ENCODE data around the gene TRAPPC2L. TPM values are rescaled to one million over a fixed set of nuclear protein-coding genes. Genes with fewer than 3 reads are reported as not detected.

The TRAPPC2L gene
- total and polyA plus RNA-seq, 2 of the 13 experiments (the other 11 are each of a cell fraction or from before 2014, with no cell fraction given) = 96.3 to 107 TPM

GRCh38 chr16:88859381-88860091, 2.6 kb downstream of the TRAPPC2L start:
- no peaks in the 10 kb centered on the region for H3K9me3 ChIP-seq (ENCODE audit: low read length)
- intact Hi-C loops (cut with micrococcal nuclease; ENCODE audit: unreplicated experiment) (loop anchor here (5.0 kb wide), 2 partner anchors 42 to 102 kb away; no protein-coding TSS in a partner anchor), in situ Hi-C loops (cut with HindIII; ENCODE audit: extremely low pct_ligation_motif_present, low pct_unique_long_range_greater_than_20kb) (loop anchor here (5.0 kb wide), 2 partner anchors 47 to 102 kb away; partner anchors contain the start of gene APRT)
- DNase-seq (ENCODE audit: low spot score) = no peak
- H3K79me2 ChIP-seq (ENCODE audit: insufficient read depth, low read length) = peaks cover 12% of the 10 kb centered on the region
- H3K27ac ChIP-seq (ENCODE audit: extremely low read length, insufficient read depth, low read length) = no peak overlapping the region
- POLR2A ChIA-PET = no interaction called here
- H3K27me3 ChIP-seq (ENCODE audit: control insufficient read depth in 1 of 2, insufficient read depth in 2 of 2, low read length in 2 of 2) = no peaks in the 10 kb centered on the region; a peak in 1 of 5 replicates
- no peak overlapping the region for H3K4me3 ChIP-seq (replicated peaks in 1 of 3; ENCODE audit: insufficient read depth in 1 of 3, low read depth in 2 of 3, low read length in 3 of 3)
- no peak overlapping the region for H3K9ac ChIP-seq (ENCODE audit: insufficient read depth, low read depth, low read length)
- H4K20me1 ChIP-seq (ENCODE audit: insufficient read depth, low read length) = no peaks in the 10 kb centered on the region
- H3K4me1 ChIP-seq (ENCODE audit: insufficient read depth, low read length) = peaks cover 15% of the 10 kb centered on the region
- no peak for FAIRE-seq
- WGBS (ENCODE audit: low lambda C conversion rate) = 97% methylated on average over 20 of the region's 20 CpGs
- CTCF ChIA-PET (ENCODE audit: low intra/inter-chr PET ratio, low total read pairs) = no interaction called here
- peaks cover 12 to 28% of the 10 kb centered on the region in 2 experiments for H3K36me3 ChIP-seq (replicated peaks in 1 of 2; ENCODE audit: control insufficient read depth in 1 of 2, insufficient read depth in 2 of 2, low read length in 2 of 2)
- H3K4me2 ChIP-seq (ENCODE audit: low read depth, low read length) = no peak overlapping the region
- ATAC-seq = no peak
- BruUV-seq (replicated peaks) = no TSS peak
- no peak overlapping the region for H2AFZ ChIP-seq (ENCODE audit: low read length)
- TF ChIP-seq ATF4 (CRISPR knock-in tag; IDR thresholded peaks at IDR 0.05) (no peak), ZNF513 (CRISPR knock-in tag; conservative IDR thresholded peaks at IDR 0.05) (no peak), ZFP62 (CRISPR knock-in tag; IDR thresholded peaks at IDR 0.05) (no peak), SPEN (CRISPR knock-in tag; IDR thresholded peaks at IDR 0.05; ENCODE audit: low read depth) (no peak), TCF7L2 (IDR thresholded peaks at IDR 0.05; ENCODE audit: low read depth, low read length) (no peak), SOX13 (IDR thresholded peaks at IDR 0.05) (no peak), SOX13 (CRISPR knock-in tag; conservative IDR thresholded peaks at IDR 0.05 in 1 of 2, IDR thresholded peaks at IDR 0.05 in 1 of 2) (no peak), HMG20B (CRISPR knock-in tag; conservative IDR thresholded peaks at IDR 0.05) (no peak), FOXP4 (CRISPR knock-in tag; IDR thresholded peaks at IDR 0.05) (no peak), AGO1 (IDR thresholded peaks at IDR 0.05; ENCODE audit: low read depth, low read length, poor library complexity, severe bottlenecking) (no peak), MED1 (CRISPR knock-in tag; IDR thresholded peaks at IDR 0.05) (no peak), REXO4 (CRISPR knock-in tag; IDR thresholded peaks at IDR 0.05; ENCODE audit: borderline replicate concordance) (no peak), RAD51 (IDR thresholded peaks at IDR 0.05; ENCODE audit: borderline replicate concordance) (no peak), ARID5B (CRISPR knock-in tag; IDR thresholded peaks at IDR 0.05) (no peak), ZNF569 (CRISPR knock-in tag; IDR thresholded peaks at IDR 0.05; ENCODE audit: borderline replicate concordance) (no peak), FOSL1 (CRISPR knock-in tag; IDR thresholded peaks at IDR 0.05; ENCODE audit: borderline replicate concordance) (no peak)

Data from HepG2 (cell line).